GM12865 (cell line): Measurements from ENCODE around the gene RSAD2.

Experiments
- DNase-seq: peaks from one replicate; pipeline ENCODE4 v3.0.0; 2010; ENCODE audit warnings: low read depth
- H3K4me3 ChIP-seq: 2 replicates; pipeline ENCODE4 v1.5.1; 2011; ENCODE audit warnings: mild to moderate bottlenecking, low read depth, low read length, control low read depth
- TF ChIP-seq, protein P1 (sequence below): IDR thresholded peaks from 2 replicates; pipeline ENCODE4 v1.5.1; 2011; ENCODE audit warnings: low read length, control low read depth, low read depth, inconsistent platforms; ENCODE audit not compliant: insufficient read depth; ENCODE audit errors: missing control alignments

RSAD2 gene

DNA sequence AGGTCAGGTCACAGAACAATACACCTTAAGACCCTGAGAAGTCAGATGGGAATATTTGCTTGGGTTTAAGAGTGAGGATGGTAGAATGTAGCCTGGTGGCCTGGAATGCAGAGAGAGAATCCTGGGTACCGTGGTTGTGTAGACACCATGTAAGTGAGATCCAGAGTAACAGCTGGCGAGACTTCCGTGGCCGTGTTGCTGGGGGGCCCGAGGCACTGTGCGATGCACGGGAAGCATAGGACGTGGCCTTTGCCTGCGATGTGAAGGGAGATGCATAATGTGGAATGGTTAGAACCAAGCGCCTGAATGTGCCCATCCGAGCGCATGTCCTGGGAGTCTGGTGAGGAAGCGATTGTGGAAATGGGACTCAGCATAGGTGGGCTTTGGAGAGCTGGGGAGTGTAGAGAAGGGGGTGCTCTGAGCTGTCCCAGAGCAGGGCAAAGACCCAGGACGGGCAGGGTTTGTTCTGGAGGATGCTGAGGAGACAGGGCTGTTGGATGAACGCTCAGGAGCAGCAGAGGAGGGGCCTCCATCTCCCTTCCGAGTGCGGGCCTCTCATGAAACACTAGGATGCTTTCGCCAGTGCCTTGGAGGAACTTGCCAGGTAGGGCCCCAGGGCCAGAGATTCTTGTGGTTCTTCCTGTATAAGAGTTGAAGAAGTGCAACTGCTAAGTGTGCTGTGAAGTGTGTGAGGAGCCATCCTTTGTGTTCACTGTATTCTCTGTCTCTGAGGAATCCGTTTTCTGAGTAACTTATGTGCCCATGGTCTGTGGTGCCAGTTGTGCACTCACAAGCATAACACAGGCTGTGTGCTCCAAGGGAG lies 46.7 kb downstream of the RSAD2 start:
- DNase-seq: no peak
- H3K4me3 ChIP-seq: no peak overlapping the region
- TF ChIP-seq, protein P1, sequence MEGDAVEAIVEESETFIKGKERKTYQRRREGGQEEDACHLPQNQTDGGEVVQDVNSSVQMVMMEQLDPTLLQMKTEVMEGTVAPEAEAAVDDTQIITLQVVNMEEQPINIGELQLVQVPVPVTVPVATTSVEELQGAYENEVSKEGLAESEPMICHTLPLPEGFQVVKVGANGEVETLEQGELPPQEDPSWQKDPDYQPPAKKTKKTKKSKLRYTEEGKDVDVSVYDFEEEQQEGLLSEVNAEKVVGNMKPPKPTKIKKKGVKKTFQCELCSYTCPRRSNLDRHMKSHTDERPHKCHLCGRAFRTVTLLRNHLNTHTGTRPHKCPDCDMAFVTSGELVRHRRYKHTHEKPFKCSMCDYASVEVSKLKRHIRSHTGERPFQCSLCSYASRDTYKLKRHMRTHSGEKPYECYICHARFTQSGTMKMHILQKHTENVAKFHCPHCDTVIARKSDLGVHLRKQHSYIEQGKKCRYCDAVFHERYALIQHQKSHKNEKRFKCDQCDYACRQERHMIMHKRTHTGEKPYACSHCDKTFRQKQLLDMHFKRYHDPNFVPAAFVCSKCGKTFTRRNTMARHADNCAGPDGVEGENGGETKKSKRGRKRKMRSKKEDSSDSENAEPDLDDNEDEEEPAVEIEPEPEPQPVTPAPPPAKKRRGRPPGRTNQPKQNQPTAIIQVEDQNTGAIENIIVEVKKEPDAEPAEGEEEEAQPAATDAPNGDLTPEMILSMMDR: no peak

DNA sequence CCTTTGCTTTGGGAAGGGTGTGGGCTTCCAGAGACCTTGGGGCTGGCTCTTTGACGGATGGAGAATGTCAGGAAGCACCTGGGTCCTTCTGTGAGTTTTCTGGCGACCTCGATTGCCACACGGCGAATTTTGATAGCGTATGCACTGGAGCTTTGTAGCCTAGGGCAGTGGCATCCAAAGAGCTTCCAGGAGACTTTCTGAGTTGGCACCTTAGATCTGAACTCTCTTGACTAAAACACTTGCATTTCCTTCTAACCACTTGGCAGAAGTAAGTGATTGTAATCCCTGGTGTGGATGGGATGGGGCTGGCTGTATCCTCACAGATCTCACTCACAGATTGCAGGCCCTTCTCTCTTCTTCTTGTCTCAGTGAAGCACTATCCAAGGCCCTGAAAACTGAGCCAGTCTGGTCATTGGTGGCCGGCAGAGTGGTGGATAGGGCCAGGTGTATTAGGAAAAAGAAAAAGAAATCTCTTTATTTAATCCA lies 47.4 kb downstream of the RSAD2 start:
- TF ChIP-seq, protein P1: no peak
- DNase-seq: no peak
- no peak overlapping the region for H3K4me3 ChIP-seq

DNA sequence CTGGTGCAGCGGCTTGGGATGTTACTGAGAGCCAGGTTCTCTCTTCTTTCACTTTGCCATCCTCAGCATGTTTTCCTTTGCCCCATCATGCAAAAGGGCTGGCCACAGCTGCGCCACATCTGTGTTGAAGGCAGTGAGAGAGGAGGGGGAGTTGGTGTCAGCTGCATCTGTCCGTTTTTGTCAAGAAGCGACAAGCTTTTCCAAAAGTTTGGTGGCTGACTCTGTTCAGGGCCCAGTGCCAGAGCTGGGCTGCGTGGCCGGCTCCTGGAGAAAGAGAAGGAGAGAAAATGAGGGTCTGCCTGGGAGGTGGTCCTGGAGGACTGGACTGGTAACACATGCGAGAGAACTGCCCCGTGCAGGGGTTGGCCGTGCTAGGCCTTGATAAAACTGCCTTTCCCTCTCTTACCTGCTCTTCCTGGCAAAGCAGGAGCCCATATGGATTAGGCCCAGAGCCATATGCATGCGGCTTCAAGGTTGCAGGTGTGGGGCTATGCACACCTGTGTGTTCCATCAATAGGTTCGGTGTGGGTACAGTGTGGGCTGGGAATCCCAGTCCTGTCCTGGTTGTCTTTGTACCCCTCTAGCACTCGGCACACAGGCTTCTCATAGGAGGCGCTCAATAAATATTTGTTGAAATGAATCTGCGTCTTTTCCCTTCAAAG lies 48.6 kb downstream of the RSAD2 start:
- DNase-seq: no peak
- TF ChIP-seq, protein P1: no peak
- H3K4me3 ChIP-seq: no peak overlapping the region

DNA sequence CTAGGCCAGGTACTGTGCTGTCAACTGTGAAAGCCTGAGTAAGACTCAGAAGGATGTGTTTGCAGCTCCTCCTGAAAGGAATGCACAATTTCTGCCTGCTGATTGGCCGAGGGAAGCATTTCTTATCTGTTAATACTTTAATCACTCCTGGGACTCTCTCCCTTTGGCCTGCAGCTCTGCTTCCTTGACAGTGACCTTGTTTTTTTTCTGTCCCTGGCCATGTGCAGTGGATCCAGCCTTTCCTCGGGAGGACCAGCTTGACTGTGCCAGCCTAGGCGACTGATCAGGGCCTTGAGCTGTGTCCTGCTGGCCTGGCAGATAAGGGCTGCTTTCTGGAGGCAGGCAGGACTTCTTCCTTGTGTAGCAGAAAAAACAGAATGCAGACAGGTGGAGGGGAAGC lies 49.6 kb downstream of the RSAD2 start:
- TF ChIP-seq, protein P1: no peak

DNA sequence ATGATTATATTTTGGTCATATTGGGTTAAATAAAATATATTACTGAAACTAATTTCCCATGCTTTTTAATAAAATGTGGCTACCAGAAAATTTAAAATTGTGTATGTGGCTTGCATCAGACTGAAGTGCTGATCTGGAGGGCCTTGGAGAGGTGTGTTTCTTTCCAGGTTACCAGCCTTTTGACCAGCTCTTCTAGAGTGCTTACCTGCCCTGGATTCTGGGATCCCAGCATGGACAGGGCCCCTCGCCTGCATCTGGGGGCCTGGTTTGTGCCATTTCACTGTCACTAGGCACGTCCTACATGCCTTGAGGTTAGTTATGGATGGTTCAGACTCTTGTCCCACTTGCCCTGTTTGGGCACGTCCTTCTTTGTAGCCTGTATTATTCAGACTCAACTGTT lies 50.2 kb downstream of the RSAD2 start:
- no peak for DNase-seq
- no peak overlapping the region for H3K4me3 ChIP-seq
- TF ChIP-seq, protein P1: no peak

More for the DNA sequence above, 49.6 kb downstream of the RSAD2 start:
- H3K4me3 ChIP-seq: no peak overlapping the region
- DNase-seq: no peak

DNA sequence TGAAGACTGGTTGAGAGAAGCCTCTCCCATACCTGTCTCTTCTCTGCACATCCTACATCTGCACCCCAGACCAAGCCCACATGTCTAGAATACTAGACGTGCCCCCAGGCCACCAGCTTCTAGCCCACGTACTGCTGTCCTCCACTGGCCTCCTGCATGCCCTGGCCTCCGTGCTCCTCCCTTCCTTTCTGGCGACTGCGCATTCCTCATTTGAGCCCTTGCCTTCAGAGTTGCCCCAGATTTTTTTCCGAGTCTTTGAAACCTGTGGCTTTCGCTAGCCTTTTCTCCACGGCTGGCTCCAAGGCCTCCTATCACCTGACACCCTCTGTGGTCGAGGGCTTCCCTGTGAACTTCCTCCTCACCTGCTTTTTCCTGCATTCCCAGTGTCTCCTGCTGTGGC lies 50.9 kb downstream of the RSAD2 start:
- no peak overlapping the region for H3K4me3 ChIP-seq
- TF ChIP-seq, protein P1: no peak
- DNase-seq: no peak
